Ovary (tissue), 3 donors: ENCODE results near the gene MS4A7.

Source experiments
- EP300 ChIP-seq: sonication (generic); formaldehyde crosslinking; IDR thresholded peaks from one replicate; pipeline ENCODE4 v1.6.1; 2017; ENCODE audit warnings: antibody characterized with exemption
- POLR2A ChIP-seq: fragments of 450-650 bp; IDR thresholded peaks from one replicate; pipeline ENCODE4 v1.6.1; 2017; ENCODE audit warnings: antibody characterized with exemption, mild to moderate bottlenecking, moderate library complexity
- TF ChIP-seq, protein P1 (sequence below), 3 donors: fragments of 450-650 bp in 2 of 3; fragments of 200-600 bp in 1 of 3; IDR thresholded peaks; one replicate each; pipeline versions ENCODE4 v1.5.1 to v1.8.0; 2016 to 2022; ENCODE audit warnings: antibody characterized with exemption in 3 of 3, mild to moderate bottlenecking in 1 of 3
- donor health status: DM: no; HTN: no; CAD: no.

DNA sequence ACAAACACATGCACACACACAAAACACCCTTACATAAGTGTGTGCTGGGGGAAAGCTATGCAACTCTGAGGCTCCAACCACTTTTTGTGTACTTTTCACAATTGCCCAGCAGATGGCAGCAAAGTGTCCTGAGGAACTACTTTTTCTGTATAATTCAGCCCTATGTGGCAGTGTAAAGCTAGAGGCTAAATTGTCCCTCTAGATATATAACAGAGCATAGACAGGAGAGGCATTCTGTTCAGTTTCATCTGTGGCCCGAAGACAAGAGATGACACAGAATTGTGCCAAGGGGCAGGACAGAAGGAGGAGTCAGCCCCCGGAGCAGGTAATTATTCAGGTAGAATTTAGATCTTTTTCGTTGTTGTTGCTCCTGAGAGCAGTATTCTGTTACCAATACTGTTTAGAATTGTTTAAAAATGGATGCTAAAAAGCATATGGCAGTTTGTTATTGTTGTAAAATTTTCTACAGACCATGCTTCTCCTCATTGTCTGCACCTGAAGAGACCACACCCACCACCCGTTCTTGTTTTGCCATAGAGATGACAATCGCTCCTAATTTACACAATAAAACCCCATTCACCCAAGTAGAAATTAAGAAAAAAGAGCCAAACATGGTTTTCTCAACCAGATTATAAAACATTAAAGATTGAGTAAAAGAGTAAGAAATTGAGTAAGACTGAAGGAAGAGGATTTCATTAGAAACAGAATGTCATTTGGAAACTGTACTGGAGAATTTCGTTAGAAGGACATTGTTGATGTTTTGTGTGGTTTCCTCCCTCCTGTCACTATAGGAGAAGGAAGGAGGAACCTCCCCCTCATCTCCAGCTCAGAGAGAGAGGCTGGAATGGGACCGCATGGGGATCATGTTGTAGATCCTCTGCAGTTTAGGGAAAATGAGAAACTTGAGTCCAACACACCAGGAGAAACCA, 14.5 kb upstream of the MS4A7 start:
- TF ChIP-seq EP300 (no peak), POLR2A (no peak)
- TF ChIP-seq, protein P1, sequence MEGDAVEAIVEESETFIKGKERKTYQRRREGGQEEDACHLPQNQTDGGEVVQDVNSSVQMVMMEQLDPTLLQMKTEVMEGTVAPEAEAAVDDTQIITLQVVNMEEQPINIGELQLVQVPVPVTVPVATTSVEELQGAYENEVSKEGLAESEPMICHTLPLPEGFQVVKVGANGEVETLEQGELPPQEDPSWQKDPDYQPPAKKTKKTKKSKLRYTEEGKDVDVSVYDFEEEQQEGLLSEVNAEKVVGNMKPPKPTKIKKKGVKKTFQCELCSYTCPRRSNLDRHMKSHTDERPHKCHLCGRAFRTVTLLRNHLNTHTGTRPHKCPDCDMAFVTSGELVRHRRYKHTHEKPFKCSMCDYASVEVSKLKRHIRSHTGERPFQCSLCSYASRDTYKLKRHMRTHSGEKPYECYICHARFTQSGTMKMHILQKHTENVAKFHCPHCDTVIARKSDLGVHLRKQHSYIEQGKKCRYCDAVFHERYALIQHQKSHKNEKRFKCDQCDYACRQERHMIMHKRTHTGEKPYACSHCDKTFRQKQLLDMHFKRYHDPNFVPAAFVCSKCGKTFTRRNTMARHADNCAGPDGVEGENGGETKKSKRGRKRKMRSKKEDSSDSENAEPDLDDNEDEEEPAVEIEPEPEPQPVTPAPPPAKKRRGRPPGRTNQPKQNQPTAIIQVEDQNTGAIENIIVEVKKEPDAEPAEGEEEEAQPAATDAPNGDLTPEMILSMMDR (IDR thresholded peaks at IDR 0.05) = no peak
